ENCODE measurements around the gene PLD2. TPM values are rescaled to one million over a fixed set of nuclear protein-coding genes. Genes with fewer than 3 reads are reported as not detected.

Gene PLD2
- total and polyA plus RNA-seq, 10 of the 15 experiments (the other 5 are each of a cell fraction or from before 2014, with no cell fraction given) = 0.71 to 16.5 (median 7.0) TPM

GRCh38 chr17:4785311-4786105 is 21.4 kb upstream of the PLD2 start (continued):
- no peak for TF ChIP-seq KDM1A (IDR thresholded peaks at IDR 0.05; ENCODE audit: borderline replicate concordance)
- no peak for TF ChIP-seq BACH1 (IDR thresholded peaks at IDR 0.05; ENCODE audit: borderline replicate concordance)
- TF ChIP-seq KLF5 (IDR thresholded peaks at IDR 0.05; ENCODE audit: partially characterized antibody) = no peak
- no peak for TF ChIP-seq ZNF274 (IDR thresholded peaks at IDR 0.05; ENCODE audit: insufficient read depth, insufficient read length)
- no peak for TF ChIP-seq MYC (IDR thresholded peaks at IDR 0.05; ENCODE audit: insufficient read depth, insufficient read length, insufficient replicate concordance, low read length, severe bottlenecking)
- no peak for TF ChIP-seq SRF (IDR thresholded peaks at IDR 0.05; ENCODE audit: low read depth in 2 of 2, low read length in 2 of 2)

- no TSS peak for BruUV-seq (replicated peaks)
- Histone ChIP-seq H3K27ac (ENCODE audit: control insufficient read depth, insufficient read depth) (no peak within 1 kb of the TSS), H4K20me1 (ENCODE audit: control insufficient read depth, insufficient read depth) (no peaks in the 10 kb centered on the region), H3K79me2 (ENCODE audit: control insufficient read depth, insufficient read depth, low read length) (no peaks in the 10 kb centered on the region), H3K4me3 (no peak within 1 kb of the TSS), H2AFZ (ENCODE audit: control insufficient read depth, low read depth, low read length) (no peak within 1 kb of the TSS), H3K27me3 (replicated peaks in 1 of 2; ENCODE audit: control insufficient read depth in 2 of 2, insufficient read depth in 2 of 2, low read length in 1 of 2) (peaks cover 18 to 19% of the 10 kb centered on the region in 2 experiments), H3K9me3 (replicated peaks; ENCODE audit: control insufficient read depth, insufficient read depth, low read length) (no peaks in the 10 kb centered on the region), H3K9ac (ENCODE audit: control insufficient read depth, insufficient read depth, low read length) (no peak within 1 kb of the TSS), H3K36me3 (ENCODE audit: control insufficient read depth in 2 of 2, insufficient read depth in 2 of 2, low read length in 1 of 2) (no peaks in the 10 kb centered on the region), H3K4me2 (ENCODE audit: control insufficient read depth, insufficient read depth) (no peak within 1 kb of the TSS; the same call in 1 of the 2 replicates), H3K4me1 (ENCODE audit: control insufficient read depth, insufficient read depth, low read length) (peaks cover 12% of the 10 kb centered on the region)
- FAIRE-seq (no peak), DNase-seq (ENCODE audit: low read depth, low spot score) (no peak), ATAC-seq (no peak)
- in situ Hi-C loops (cut with MboI) = no loop called here
- ChIA-PET POLR2A (interaction anchor here (0.5 to 0.6 kb wide), 2 partner anchors 48 to 85 kb away, joined by 3 to 4 read pairs; no protein-coding TSS in a partner anchor), CTCF (no interaction called here), SMC1A (ENCODE audit: uncharacterized antibody, unreplicated experiment) (interaction anchor here (1.0 kb wide), 1 partner anchor 10 kb away, joined by 3 read pairs; the partner anchor contains the start of gene PSMB6), RAD21 (ENCODE audit: unreplicated experiment) (no interaction called here)
- intact Hi-C loops (cut with micrococcal nuclease; ENCODE audit: unreplicated experiment) = loop anchor here (2.0 to 10.0 kb wide), 3 partner anchors 51 to 103 kb away; partner anchors contain the start of genes ARRB2, CXCL16, MED11 and ZMYND15
- WGBS (ENCODE audit: insufficient coverage, insufficient replicate concordance, low lambda C conversion rate, missing lambda C conversion rate) = 13% methylated on average over 24 of the region's 24 CpGs
- TF ChIP-seq, protein P1, sequence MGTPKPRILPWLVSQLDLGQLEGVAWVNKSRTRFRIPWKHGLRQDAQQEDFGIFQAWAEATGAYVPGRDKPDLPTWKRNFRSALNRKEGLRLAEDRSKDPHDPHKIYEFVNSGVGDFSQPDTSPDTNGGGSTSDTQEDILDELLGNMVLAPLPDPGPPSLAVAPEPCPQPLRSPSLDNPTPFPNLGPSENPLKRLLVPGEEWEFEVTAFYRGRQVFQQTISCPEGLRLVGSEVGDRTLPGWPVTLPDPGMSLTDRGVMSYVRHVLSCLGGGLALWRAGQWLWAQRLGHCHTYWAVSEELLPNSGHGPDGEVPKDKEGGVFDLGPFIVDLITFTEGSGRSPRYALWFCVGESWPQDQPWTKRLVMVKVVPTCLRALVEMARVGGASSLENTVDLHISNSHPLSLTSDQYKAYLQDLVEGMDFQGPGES (IDR thresholded peaks at IDR 0.05) = no peak
- no peak for TF ChIP-seq JUNB (IDR thresholded peaks at IDR 0.05)
- TF ChIP-seq ZBTB4 (CRISPR knock-in tag; IDR thresholded peaks at IDR 0.05) = no peak
- TF ChIP-seq PAX5 (IDR thresholded peaks at IDR 0.05; ENCODE audit: borderline replicate concordance, low read depth, low read length) = no peak
- TF ChIP-seq, protein P2, sequence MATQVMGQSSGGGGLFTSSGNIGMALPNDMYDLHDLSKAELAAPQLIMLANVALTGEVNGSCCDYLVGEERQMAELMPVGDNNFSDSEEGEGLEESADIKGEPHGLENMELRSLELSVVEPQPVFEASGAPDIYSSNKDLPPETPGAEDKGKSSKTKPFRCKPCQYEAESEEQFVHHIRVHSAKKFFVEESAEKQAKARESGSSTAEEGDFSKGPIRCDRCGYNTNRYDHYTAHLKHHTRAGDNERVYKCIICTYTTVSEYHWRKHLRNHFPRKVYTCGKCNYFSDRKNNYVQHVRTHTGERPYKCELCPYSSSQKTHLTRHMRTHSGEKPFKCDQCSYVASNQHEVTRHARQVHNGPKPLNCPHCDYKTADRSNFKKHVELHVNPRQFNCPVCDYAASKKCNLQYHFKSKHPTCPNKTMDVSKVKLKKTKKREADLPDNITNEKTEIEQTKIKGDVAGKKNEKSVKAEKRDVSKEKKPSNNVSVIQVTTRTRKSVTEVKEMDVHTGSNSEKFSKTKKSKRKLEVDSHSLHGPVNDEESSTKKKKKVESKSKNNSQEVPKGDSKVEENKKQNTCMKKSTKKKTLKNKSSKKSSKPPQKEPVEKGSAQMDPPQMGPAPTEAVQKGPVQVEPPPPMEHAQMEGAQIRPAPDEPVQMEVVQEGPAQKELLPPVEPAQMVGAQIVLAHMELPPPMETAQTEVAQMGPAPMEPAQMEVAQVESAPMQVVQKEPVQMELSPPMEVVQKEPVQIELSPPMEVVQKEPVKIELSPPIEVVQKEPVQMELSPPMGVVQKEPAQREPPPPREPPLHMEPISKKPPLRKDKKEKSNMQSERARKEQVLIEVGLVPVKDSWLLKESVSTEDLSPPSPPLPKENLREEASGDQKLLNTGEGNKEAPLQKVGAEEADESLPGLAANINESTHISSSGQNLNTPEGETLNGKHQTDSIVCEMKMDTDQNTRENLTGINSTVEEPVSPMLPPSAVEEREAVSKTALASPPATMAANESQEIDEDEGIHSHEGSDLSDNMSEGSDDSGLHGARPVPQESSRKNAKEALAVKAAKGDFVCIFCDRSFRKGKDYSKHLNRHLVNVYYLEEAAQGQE (IDR thresholded peaks at IDR 0.05; ENCODE audit: low read depth, low read length) = no peak
- no peak for TF ChIP-seq IRF4 (IDR thresholded peaks at IDR 0.05; ENCODE audit: low read depth, low read length)
- no peak for TF ChIP-seq TARDBP (IDR thresholded peaks at IDR 0.05; ENCODE audit: borderline replicate concordance)
- TF ChIP-seq HDGF (IDR thresholded peaks at IDR 0.05) = no peak
- TF ChIP-seq, protein P3, sequence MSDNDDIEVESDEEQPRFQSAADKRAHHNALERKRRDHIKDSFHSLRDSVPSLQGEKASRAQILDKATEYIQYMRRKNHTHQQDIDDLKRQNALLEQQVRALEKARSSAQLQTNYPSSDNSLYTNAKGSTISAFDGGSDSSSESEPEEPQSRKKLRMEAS (IDR thresholded peaks at IDR 0.05; ENCODE audit: low read depth, low read length) = no peak
Observed at GRCh38 chr17:4786106-4786511, 20.8 kb upstream of the PLD2 start, which contains the start of gene VMO1. TSS of gene VMO1 (minus strand) at chr17:4786364. CDS start at chr17:4786352, 12 bp downstream.
